GM12872 (cell line): ENCODE measurements around the gene OR5K1.

Source experiments
- TF ChIP-seq, protein P1 (sequence below): IDR thresholded peaks from 3 replicates; pipeline ENCODE4 v1.5.1; 2011; ENCODE audit warnings: low read depth, mild to moderate bottlenecking, low read length, moderate library complexity; ENCODE audit not compliant: insufficient read depth

The OR5K1 gene

DNA sequence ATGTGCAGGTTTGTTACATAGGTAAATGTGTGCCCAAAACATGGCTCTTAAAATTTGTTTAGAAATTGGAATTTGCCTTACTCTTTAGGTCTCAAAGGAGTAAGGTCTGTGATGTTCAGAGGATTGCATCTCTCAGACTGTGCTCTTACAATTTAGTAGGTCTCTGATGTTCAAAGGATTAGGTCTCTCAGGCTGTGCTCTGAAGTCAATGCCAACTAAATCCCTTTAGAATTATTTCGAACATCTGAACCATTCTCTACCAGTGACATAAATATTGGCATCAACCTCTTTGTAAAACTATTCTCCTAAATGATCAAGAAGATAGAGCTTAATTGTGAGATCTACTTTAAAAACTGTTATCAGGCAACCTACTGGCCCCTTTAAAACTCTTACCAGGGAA, at the start of gene OR5K1:
OR5K1 (plus strand) TSS at position 301 of the 400 bp plus-strand sequence. CDS start 6,376 bp downstream, outside the sequence.
- TF ChIP-seq, protein P1, sequence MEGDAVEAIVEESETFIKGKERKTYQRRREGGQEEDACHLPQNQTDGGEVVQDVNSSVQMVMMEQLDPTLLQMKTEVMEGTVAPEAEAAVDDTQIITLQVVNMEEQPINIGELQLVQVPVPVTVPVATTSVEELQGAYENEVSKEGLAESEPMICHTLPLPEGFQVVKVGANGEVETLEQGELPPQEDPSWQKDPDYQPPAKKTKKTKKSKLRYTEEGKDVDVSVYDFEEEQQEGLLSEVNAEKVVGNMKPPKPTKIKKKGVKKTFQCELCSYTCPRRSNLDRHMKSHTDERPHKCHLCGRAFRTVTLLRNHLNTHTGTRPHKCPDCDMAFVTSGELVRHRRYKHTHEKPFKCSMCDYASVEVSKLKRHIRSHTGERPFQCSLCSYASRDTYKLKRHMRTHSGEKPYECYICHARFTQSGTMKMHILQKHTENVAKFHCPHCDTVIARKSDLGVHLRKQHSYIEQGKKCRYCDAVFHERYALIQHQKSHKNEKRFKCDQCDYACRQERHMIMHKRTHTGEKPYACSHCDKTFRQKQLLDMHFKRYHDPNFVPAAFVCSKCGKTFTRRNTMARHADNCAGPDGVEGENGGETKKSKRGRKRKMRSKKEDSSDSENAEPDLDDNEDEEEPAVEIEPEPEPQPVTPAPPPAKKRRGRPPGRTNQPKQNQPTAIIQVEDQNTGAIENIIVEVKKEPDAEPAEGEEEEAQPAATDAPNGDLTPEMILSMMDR: no peak

- TF ChIP-seq, protein P1: no peak
Observed at GRCh38 chr3:98432575-98432974, 30.4 kb upstream of the OR5K1 start.

- TF ChIP-seq, protein P1: no peak
Observed at GRCh38 chr3:98433764-98434163, 29.2 kb upstream of the OR5K1 start.

DNA sequence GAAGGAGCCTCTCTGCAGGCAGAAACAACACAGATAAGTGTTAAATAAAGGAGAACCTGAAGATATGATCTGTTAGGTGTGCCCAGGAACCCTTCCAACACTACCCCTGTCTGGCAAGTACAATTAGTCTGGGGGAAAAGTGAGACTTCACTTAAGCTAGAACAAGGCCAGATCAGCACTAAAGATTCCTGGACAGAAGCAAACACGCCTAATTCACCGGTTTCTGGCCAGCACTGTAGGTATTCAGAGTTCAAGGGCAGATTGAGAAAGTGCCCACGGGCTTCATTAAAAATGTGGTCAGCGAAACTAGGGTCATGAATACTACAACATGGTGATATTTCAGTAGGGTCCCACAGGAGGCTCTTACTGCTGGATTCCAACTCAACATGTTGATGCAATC, 28.6 kb upstream of the OR5K1 start:
- TF ChIP-seq, protein P1: no peak

DNA sequence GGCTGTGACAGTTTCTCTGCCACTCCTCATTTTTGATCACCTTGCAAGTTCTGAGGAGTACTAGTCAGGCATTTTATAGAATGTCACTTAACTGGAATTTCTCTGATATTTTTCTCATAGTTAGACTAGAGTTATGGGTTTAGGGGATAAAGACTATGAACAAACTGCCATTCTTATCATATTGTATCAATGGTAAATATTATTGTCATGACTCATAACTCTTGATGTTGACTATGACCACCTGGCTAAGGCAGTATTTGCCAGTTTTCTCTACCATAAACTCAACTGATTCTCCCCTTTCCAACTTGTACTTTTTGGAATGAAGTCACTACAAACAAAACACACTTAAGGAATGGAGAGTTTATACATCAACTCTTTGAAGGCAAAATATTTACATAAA, 22.7 kb upstream of the OR5K1 start:
- TF ChIP-seq, protein P1: no peak

DNA sequence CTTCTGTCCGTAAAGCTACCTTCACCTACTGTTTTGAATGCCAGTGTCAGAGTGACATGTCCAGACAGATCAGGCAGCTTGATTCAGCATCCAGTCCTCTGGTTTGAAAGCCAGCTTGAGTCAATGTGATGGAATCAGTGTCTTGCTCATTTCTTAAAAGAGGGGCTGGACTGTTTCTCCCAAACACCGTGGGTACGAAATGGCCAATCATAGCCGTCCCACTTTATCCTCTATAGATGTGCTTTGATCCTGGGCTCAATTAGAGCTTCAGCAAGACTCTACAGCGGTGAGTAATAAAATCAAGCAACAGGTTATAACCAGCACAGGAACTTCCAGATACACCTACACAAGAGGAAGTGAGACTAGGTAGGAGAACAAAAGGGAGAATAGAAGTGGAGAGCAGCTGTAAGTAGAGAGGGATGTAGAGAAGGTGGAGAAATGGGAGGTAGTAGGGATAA, 17.0 kb upstream of the OR5K1 start:
- TF ChIP-seq, protein P1: no peak

DNA sequence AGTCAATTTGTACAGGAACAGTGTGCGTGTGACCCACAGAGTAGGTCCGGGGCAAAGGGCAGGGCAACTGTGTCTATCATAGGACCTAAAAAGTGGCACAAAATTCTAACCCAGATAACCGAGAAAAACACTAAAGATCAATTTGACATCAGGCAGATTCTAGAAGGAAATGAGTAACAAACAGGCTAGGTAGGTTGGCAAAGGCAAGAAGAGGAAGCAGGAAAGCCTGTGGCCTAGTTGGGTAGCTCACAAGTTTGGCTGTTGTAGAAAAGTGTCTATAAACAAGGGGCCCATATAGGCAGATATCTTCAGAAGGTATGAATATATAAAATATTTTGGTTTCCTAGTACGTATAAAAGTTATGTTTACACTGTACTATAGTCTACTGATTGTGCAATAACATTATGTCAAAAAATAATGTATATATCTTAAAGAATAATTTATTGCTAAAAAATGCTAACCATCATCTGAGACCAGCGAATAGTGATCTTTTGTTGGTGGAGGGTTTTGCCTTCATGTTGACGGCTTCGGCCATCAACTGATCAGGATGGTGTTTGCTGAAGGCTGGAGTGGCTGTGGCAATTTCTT, 13.3 kb upstream of the OR5K1 start:
- TF ChIP-seq, protein P1: no peak
